ENCODE measurements around the gene MAML1.
A peak's percentile ranks its signal among the peaks of the same experiment; 100 is the strongest.
"Not testable (repeated sequence)": the region's sequence is repeated elsewhere in the genome, so short reads cannot be mapped to it uniquely, and the experiment has no call there.

The MAML1 gene

DNA sequence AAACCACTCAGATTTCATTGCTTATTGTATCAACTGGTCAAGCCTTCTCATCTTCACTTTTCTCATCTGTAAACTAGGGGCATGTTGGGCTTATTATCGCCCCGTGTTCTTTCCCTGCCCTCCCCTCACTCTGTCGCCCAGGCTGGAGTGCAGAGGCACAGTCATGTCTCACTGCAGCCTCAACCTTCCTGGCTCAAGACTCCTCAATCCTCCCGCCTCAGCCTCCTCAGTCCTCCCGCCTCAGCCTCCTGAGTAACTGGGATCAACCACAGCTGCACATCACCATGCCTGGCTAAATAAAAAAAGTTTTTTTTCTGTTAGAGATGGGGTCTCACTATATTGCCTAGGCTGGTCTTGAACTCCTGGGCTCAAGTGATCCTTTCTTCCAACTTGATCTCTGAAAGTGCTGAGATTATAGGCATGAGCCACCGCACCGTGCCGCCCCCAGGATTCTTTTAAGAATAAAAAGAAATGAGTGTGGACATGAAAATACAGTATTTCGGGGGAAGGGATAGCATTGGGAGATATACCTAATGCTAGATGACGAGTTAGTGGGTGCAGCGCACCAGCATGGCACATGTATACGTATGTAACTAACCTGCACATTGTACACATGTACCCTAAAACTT is 2.0 kb downstream of the MAML1 start:
- peak; percentile 14 for DNase-seq

DNA sequence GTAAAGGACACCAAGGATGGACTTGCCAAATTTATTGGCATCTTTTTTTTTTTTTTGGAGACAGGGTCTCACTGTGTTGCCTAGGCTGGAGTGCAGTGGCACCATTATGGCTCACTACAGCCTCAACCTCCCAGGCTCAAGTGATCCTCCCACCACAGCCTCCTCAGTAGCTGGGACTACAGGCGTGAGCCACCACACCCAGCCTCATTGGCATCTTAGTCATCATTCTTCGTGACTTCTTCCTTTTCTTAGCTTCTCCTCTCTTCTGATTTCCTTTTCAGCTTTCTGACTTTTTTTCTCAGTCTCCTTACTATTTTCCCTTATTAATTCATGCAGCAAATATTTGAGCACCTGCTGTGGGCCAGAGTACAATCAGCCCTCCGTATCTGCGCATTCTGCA is 6.1 kb downstream of the MAML1 start:
- DNase-seq, result no peak

DNA sequence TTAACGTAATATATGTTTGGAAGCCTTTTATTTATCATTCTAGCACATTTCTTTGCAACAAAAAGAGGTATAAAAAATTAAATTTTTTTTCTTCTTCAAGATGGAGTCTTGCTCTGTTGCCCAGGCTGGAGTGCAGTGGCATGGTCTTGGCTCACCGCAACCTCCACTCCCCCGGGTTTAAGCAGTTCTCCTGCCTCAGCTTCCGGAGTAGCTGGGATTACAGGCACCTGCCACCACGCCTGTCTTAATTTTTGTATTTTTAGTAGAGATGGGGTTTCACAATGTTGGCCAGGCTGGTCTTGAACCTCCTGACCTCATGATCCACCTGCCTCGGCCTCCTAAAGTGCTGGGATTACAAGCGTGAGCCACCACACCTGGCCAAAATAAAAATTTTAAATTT is 11.5 kb downstream of the MAML1 start:
- not testable (repeated sequence) for DNase-seq

DNA sequence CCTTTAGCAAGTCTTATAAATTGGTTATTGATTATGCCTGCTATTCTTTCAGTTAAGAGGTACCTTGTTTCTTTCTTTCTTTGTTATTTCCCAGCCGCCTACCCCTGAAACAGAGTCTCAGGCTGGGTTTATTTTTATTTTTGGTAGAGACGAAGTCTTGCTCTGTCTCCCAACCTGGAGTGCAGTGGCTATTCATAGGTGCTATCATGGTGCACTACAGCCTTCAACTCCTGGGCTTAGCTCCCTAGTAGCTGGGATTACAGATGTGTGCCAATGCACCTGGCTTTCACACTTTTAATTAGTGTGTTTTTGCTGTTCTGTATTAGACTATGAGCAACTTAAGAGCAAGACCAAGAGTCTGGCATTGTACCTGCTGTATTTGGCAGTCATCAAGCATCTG is 14.2 kb downstream of the MAML1 start:
- DNase-seq, result no peak

DNA sequence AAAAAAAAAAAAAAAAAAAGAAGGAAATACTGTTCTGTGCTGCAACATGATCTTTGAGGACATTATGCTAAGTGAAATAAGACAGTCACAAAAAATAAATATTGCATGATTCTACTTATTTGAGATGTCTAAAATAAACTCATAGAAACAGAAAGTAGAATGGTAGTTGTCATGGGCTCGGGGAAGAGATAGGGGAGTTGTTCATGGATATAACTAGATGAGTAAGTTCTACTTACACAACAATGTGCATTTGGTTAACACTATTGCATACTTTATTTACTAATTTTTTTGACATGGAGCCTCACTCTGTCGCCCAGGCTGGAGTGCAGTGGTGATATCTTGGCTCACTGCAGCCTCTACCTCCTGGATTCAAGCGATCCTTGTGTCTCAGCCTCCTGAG is 15.2 kb downstream of the MAML1 start:
- no peak for DNase-seq

DNA sequence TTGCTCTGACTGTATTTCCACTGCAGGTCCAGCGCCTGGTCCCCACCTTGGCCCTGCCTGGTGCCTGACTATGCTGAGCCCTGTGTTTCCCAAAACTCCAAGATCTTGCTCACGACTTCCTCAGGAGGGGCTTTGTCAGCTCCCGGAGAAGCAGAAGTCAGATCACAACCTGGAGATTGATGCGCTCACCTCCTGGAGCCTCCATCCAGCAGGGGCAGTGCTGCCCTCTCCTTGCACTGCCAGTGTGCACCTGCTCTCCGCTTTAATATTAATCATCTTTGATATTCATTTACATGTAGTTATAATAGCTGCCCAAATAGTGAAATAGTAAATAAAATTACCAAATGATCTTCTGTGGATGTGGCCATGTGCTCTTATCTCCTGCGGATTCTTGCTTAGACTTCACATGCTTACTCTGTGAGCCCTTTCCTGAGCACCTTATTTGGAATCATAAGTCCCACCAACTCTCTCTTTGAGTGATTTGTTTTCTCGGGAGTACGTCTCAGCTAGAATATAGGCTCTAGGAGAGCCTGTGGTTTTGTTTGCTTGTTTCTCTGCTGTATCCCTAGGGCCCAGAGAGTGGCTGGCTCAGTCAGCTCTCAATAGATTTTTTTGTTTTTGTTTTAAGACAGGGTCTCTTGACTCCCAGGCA is 17.4 kb downstream of the MAML1 start:
- DNase-seq, result no peak

DNA sequence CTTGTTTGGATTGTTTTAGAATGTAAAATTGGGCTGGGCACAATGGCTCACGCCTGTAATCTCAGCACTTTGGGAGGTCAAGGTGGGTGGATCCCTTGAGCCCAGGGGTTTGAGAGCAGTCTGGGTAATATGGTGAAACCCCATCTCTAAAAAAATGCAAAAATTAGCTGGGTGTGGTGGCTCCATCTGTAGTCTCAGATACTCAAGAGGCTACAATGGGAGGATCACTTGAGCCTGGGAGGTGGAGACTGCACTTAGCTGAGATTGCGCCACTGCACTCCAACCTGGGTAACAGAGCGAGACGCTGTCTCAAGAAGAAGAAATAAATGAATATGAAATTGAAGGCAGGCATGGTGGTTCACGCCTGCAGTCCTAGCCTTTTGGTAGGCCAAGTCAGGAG is 21.3 kb downstream of the MAML1 start:
- no peak for DNase-seq

DNA sequence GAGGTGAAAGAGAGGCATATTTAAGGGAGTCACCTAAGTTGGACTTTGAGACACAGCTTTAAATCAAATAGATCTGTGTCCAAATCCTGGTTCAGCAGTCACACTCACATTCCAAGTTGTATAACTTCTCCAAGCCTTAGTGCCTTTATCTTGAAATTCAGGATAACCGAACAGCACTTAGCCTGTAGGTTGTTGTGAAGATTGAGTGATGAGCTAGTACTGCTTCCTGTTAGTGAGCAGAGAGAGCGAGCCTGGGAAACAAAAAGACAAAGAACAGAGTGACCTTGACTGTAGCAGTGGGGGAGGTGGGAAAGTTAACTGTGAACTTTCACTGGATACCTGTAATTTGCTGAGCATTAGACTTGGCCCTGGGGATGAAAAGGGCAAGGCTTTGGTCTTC is 22.4 kb downstream of the MAML1 start:
- no peak for DNase-seq

DNA sequence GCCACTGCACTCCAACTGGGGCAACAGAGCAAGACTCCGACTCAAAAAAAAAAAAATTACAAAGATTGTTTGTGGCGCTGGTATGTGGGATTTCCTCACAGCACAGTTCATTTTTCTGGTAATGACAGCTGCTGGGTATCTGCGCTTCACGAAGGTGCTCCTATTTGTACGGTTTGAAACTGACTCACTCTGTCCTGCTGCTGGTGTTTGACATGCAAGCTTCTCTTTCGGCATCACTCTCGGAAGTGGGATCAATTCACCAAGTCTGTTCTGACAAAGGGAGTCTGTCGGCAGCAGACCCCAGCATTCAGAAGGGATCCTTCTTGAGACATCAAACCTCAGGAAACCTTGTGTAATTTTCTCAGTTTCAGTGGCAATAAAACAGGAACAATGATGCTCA is 26.3 kb downstream of the MAML1 start:
- peak; percentile 20 for DNase-seq

DNA sequence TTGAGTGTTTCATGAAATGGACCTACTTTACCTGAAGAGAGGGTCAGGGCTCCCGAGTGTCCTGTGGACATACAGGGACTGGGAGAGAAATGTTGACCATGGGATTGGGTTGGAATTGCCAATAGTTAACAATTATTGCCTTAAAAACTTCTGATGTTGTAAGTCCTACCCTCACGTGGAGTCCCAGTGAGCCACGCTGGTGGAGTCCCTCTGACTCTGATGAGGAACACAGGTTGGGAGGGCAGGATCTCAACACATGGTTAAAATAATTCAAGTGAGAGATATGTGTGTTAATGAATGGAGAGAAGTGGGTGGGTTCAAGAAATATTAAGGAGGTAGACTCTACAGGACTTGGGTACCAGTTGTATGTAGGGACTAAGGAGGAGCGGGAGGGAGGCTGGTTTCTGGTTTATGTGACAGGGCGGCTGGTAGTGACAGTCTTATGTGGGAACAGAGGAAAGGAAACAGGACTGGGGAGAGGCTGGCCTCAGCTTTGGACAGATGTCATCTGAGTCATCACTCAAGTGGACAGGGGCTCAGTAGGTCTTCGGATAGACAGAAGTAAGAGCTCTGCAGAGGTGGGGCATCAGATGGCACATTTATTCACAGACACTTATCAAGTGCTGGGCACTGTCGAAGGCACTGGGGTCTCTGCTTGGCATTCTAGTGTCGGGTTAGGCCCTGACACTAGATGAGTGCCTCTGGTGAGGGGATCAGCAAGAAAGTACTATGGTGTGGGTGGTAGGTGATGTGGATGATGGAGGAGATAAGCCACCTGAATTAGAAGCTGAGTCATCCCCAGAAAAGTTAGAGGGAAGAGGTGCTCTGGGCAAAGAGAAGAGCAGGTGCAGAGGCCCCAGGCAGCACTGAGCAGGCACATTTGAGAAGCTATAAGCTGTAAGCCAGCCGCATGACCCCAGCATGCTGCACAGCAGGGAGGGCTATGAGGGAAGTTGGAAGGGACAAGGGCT is 27.2 kb downstream of the MAML1 start:
- peak; percentile 51 for DNase-seq

DNA sequence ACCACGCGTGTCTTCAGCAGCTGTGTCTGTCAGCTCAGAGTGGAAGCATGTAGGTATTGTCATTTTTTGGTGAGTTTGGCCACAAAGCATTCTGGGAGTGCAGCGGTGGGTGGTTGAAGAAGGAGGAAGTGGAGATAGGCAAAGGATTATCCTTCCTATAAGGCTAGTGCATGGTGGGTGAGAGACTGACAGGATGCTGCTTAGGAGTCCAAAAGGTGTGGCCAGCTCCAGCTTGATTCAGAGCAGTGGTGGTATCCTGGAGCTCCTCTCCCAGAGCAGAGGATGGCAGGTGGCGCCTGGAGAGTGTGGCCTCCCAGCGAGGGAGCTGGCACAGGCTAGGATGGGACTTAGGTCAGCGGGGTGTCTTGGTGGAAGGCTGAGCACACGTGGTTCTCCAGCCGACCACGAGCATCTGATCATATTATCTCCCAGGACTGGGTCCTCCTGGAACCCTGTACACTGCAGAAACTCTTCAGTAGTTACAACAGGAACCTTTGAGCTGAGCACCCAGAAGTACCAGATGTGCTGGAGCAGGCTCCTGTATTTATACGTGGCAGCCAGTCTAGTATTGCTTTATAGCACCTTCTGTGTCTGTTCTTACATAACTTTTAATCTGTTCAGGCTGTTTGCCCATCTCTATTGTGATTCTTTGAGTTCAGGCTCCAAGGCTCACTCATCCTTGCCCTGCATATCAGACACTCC is 29.6 kb downstream of the MAML1 start:
- DNase-seq, result peak; percentile 21

DNA sequence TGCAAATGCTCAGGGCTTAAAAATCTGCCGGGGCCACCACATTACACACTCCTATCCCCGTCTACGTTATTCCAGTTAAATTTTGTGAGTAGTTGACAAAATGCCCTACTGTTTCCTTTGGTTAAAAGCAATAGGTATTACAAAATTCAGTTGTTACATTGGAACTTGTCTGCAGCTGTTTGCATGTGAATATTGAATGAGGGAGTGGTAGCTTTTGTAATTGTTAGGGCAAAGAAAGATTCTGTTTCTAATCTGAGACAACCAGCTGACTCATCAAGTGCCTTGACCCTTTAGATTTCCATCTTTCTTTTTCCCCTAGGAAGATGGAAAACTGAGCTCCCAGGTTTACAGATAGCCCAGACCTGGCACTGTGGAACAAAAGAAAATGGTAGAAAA is 30.2 kb downstream of the MAML1 start:
- DNase-seq, result no peak

DNA sequence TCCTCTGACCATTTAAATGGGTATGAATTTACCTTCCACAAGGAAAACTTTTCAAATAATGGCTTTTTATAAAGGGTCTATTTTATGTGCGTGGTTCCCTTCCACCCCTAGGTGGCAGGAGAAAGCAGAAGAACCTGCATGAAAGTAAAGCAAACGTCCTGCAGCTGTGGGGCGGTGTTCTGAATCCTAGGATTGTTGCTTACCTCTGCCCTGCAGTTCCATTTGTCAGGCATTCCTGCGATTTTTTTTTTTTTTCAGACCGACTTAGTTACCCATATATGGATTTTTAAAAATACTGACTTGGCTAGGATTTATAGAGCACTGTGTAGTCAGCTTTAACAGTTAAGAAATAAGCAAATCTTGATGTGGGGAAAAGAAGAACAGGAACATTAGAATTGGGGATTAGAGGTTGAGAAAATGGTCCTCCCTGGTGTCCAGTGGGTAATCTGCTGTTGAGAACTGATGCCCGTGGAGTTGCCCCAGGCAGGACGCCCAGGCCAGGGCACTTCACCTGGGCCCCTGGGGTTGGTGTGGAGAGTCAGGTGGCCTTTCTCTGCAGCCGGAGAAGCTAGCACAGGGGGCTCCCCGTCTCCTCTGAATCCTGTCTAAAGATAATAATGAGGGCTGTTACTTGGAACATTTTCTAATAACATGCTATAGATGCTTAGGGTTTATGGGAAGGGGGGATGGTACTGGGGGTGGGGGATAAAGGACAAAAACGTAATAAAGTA is 30.8 kb downstream of the MAML1 start:
- peak; percentile 61 for DNase-seq

DNA sequence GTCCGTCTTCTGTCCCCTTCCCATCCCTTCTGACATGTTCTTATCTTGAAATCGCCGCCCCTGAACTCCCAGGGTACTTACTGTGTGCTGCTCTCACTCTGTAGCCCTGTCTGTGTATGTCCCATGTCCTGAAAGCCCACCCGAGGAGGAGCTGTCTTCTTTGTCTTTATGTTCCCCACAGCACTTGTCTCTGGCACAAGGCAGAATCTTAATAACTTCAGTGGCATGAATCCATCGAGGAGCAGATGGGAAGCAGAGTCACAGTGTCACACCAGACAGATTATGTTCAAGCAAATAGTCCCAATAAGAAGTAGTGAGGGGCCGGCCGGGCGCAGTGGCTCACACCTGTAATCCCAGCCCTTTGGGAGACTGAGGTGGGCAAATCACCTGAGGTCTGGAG is 31.4 kb downstream of the MAML1 start:
- DNase-seq, result no peak

DNA sequence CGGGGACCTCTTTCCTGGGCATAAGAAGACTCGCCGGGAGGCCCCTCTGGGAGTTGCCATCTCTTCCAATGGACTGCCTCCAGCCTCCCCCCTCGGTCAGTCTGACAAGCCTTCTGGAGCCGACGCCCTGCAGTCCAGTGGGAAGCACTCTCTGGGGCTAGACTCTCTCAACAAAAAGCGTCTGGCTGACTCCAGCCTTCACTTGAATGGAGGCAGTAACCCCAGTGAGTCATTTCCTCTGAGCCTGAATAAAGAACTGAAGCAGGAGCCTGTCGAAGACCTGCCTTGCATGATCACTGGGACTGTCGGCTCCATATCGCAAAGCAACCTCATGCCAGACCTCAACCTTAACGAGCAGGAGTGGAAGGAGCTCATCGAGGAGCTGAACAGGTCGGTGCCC is 32.8 kb downstream of the MAML1 start:
- no peak for DNase-seq

DNA sequence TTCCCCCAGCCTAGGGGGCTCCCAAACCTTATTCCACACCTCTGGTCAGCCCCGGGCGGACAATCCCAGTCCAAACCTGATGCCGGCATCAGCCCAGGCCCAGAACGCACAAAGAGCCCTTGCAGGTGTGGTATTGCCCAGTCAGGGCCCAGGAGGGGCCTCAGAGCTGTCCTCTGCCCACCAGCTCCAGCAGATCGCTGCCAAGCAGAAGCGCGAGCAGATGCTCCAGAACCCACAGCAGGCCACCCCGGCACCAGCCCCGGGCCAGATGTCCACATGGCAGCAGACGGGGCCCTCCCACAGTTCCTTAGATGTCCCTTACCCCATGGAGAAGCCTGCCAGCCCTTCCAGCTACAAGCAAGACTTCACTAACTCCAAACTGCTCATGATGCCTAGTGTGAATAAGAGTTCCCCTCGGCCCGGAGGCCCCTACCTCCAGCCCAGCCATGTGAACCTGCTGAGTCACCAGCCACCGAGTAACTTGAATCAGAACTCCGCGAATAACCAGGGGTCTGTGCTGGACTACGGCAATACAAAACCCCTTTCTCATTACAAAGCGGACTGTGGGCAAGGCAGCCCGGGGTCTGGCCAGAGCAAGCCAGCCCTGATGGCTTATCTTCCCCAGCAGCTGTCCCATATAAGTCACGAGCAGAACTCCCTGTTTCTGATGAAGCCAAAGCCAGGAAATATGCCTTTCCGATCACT is 33.6 kb downstream of the MAML1 start:
- DNase-seq, result no peak

DNA sequence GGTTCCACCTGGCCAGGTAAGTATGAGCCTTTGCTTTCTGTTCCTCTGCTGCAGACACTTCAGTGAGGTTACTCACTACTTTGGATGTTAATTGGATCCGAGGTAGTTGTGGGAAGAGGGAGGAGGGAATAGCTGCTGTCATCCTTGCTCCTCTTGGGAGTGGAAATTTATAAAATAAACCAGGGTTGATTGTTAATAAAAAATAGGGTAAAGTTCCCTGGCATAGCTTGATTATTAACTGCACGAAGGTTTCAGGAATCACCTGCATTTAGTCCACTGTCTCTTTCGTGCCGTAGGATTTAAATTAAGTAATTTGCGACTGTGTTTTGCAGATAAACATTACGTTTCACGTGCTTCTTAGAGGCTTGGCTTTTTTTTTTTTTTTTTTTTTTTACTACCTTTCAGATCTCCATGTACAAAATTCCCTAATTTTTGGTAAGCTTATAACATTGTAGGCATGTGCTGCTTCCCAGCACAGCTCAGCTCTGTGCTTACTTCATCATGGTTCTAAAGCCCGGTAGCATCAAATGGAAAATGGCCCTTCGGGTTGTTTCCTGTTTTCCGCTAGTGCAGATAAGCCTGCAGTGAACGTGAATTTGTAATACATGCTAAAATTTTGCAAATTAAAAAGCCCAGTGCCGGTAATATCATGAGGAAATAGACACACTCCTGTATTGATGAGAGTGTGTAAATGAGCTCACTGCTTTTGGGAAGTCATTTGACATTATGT is 34.3 kb downstream of the MAML1 start:
- DNase-seq, result no peak

DNA sequence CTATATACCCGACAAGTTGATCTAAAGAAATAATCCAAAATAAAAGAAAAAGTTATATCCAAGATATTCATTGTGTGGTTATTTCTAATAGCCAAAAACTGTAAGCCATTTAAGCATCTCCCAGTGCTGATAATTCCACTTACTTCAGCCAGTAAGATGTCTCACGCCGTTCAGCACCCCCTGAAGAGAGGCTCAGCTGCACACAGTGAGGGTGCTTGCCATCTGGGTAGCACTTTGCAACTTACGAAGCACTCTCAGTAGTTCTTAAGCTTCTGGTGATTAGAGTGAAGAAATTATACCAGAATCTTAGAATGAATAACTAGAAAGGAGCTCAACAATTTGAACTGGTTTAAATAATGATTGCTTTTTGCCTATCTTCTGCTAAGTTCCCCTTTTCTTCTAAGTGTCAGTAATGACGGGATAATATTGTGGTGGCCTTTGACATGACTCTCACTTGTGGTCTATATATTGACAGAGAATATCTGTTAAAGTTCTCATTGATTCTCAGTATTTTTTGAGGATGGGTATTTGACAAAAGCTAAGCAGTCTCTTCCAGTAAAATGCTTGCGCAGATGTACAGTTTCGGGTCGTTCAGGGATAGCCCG is 35.0 kb downstream of the MAML1 start:
- no peak for DNase-seq

DNA sequence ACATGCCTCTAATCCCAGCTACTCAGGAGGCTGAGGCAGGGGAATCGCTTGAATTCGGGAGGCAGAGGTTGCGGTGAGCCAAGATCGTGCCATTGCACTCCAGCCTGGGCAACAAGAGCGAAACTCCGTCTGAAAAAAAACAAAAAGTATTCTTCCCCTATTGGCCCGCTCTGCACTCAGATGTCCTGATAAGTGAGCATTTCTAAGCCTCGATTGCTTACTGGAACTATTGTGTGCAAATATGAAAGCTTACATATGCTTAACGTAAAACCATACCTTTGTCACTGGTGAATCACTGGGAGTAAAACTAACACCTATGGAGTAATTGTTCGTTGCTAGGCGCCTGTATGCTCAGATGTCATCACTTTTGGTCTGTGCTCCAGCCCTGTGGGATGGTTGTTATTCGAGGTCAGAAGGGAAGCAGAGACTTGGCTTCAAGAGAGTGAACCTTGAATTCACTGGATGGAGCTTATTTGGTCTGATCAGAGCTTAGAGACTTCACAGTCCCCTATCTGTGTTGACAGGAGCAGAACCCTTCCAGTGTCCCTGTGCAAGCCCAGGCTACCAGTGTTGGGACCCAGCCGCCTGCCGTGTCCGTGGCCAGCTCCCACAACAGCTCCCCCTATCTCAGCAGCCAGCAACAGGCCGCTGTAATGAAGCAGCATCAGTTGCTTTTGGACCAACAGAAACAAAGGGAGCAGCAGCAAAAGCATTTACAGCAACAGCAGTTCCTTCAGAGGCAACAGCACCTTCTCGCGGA is 35.9 kb downstream of the MAML1 start:
- DNase-seq, result peak; percentile 48

DNA sequence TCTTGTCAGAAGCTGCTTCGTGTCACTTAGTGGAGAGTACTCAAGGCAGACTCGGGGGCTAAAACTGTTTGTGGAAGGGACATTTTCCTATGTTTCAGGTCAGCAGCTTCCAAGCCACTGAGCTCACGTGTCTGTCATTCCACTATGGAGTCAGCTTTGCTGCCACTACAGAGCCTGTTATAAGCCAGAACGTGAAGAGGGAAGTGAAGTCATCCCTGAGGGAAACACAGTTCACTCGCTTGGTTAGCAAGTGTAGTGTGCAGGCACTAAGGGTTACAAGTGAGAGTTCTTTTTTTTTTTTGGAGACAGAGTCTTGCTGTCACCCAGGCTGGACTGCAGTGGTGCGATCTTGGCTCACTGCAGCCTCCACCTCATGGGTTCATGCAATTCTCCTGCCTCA is 36.6 kb downstream of the MAML1 start:
- no peak for DNase-seq
